ENCODE measurements around the gene DOCK8.

Gene DOCK8

GRCh38 chr9:278651-279050 lies 64.0 kb downstream of the DOCK8 start:
- TF ChIP-seq, protein P1, sequence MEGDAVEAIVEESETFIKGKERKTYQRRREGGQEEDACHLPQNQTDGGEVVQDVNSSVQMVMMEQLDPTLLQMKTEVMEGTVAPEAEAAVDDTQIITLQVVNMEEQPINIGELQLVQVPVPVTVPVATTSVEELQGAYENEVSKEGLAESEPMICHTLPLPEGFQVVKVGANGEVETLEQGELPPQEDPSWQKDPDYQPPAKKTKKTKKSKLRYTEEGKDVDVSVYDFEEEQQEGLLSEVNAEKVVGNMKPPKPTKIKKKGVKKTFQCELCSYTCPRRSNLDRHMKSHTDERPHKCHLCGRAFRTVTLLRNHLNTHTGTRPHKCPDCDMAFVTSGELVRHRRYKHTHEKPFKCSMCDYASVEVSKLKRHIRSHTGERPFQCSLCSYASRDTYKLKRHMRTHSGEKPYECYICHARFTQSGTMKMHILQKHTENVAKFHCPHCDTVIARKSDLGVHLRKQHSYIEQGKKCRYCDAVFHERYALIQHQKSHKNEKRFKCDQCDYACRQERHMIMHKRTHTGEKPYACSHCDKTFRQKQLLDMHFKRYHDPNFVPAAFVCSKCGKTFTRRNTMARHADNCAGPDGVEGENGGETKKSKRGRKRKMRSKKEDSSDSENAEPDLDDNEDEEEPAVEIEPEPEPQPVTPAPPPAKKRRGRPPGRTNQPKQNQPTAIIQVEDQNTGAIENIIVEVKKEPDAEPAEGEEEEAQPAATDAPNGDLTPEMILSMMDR (conservative IDR thresholded peaks at IDR 0.05) = no peak
- TF ChIP-seq ZFX (IDR thresholded peaks at IDR 0.05) = no peak
- H3K27ac ChIP-seq = no peak overlapping the region

DNA sequence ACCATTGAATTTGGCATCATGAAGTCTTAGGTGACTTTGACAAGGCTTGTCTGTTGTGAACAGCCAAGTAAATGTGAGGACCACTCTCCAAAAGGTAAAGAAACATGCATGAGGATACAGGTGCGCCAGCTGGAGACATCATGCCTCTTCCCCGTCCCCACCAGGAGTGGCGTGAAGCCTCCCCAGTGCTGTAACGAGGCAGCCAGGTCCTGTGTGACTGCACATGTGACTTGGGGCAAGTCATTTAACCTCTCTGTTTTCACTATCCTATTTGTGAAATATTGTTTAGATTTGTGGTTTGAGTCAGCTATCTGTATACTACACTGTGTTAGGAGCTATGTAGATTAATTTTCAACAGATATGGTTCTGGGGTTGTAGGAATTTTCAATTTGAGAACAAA lies 65.0 kb downstream of the DOCK8 start:
- H3K27ac ChIP-seq = no peak overlapping the region
- TF ChIP-seq ZFX (IDR thresholded peaks at IDR 0.05) = no peak
- TF ChIP-seq, protein P1 (conservative IDR thresholded peaks at IDR 0.05) = no peak

GRCh38 chr9:281741-282645 lies 67.3 kb downstream of the DOCK8 start:
- TF ChIP-seq, protein P1 (conservative IDR thresholded peaks at IDR 0.05) = no peak
- no peak for TF ChIP-seq ZFX (IDR thresholded peaks at IDR 0.05)
- no peak overlapping the region for H3K27ac ChIP-seq

- TF ChIP-seq, protein P1 (conservative IDR thresholded peaks at IDR 0.05) = no peak
- no peak for TF ChIP-seq ZFX (IDR thresholded peaks at IDR 0.05)
- no peak overlapping the region for H3K27ac ChIP-seq
Observed at GRCh38 chr9:286071-286740, 71.5 kb downstream of the DOCK8 start.

GRCh38 chr9:289121-289520 lies 74.5 kb downstream of the DOCK8 start:
- no peak overlapping the region for H3K27ac ChIP-seq
- TF ChIP-seq ZFX (IDR thresholded peaks at IDR 0.05) = no peak

- H3K27ac ChIP-seq = no peak overlapping the region
- TF ChIP-seq, protein P1 (conservative IDR thresholded peaks at IDR 0.05) = no peak; the same call in 1 of the 2 replicates
- no peak for TF ChIP-seq ZFX (IDR thresholded peaks at IDR 0.05)
Observed at GRCh38 chr9:292915-293314, 78.2 kb downstream of the DOCK8 start.

DNA sequence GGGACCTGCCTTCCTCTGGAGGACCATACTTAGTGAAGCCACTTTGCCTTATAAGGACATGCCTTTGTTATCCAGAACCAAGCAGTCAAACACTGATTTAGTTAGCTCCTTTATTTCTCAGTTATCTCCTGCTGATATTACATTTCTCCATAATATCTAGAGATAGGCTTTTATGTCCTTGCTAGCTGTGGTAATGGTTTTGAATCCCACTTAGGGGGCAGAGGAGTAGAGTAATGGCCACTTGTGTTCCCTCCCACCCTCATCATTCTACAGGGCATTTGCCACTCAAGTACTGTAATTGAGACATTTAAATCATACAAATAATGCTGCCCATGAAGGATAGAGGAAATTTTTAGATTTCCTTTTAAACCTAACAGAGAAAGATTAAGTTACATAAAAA lies 80.9 kb downstream of the DOCK8 start:
- H3K27ac ChIP-seq = no peak overlapping the region
- TF ChIP-seq, protein P1 (conservative IDR thresholded peaks at IDR 0.05) = no peak
- no peak for TF ChIP-seq ZFX (IDR thresholded peaks at IDR 0.05)

All from C4-2B (cell line).